Measurements from ENCODE around the gene SPCS3.

GRCh38 chr4:176340871-176341685 lies 21.3 kb downstream of the SPCS3 start:
- TF ChIP-seq POLR2AphosphoS5 (IDR thresholded peaks at IDR 0.05) (no peak), CTCF (IDR thresholded peaks at IDR 0.05 in 8 of 11, conservative IDR thresholded peaks at IDR 0.05 in 3 of 11) (peak in 10 of 11 experiments; percentile 29 to 67 (median 44))
